ENCODE measurements around the gene SLC27A3.
"Not testable (repeated sequence)": the region's sequence is repeated elsewhere in the genome, so short reads cannot be mapped to it uniquely, and the experiment has no call there.

The SLC27A3 gene

GRCh38 chr1:153779781-153780541, 4.8 kb downstream of the SLC27A3 start:
- DNase-seq (ENCODE audit: low read depth in 2 of 2): no peak

- DNase-seq (ENCODE audit: low read depth in 2 of 2): no peak
These were observed 5.3 kb downstream of the SLC27A3 start for GRCh38 chr1:153780551-153780950.

GRCh38 chr1:153782648-153783047, 7.4 kb downstream of the SLC27A3 start:
- not testable (repeated sequence) for DNase-seq (ENCODE audit: low read depth in 2 of 2)

- DNase-seq (ENCODE audit: low read depth in 2 of 2): peak; percentile 77 to 87
These were observed 8.3 kb downstream of the SLC27A3 start for GRCh38 chr1:153783233-153784190.

- DNase-seq (ENCODE audit: low read depth in 2 of 2): no peak
These were observed 11.0 kb downstream of the SLC27A3 start for GRCh38 chr1:153786038-153786790.

- no peak for DNase-seq (ENCODE audit: low read depth in 2 of 2)
These were observed 14.3 kb downstream of the SLC27A3 start for GRCh38 chr1:153789478-153790034.

- DNase-seq (ENCODE audit: low read depth in 2 of 2): no peak
These were observed 15.2 kb downstream of the SLC27A3 start for GRCh38 chr1:153790313-153790965.

GRCh38 chr1:153790966-153791647, 15.9 kb downstream of the SLC27A3 start:
- DNase-seq (ENCODE audit: low read depth in 2 of 2): no peak

GRCh38 chr1:153791648-153792253, 16.5 kb downstream of the SLC27A3 start:
- DNase-seq (ENCODE audit: low read depth in 2 of 2): no peak

GRCh38 chr1:153792631-153793041, 17.4 kb downstream of the SLC27A3 start:
- no peak for DNase-seq (ENCODE audit: low read depth in 2 of 2)

- DNase-seq (ENCODE audit: low read depth in 2 of 2): no peak
These were observed 18.2 kb downstream of the SLC27A3 start for GRCh38 chr1:153793261-153793972.

GRCh38 chr1:153793973-153794615, 18.9 kb downstream of the SLC27A3 start:
- no peak for DNase-seq (ENCODE audit: low read depth in 2 of 2)

GRCh38 chr1:153794624-153795329, 19.6 kb downstream of the SLC27A3 start:
- no peak for DNase-seq (ENCODE audit: low read depth in 2 of 2)

- no peak for DNase-seq (ENCODE audit: low read depth in 2 of 2)
These were observed 20.2 kb downstream of the SLC27A3 start for GRCh38 chr1:153795330-153795837.

- no peak for DNase-seq (ENCODE audit: low read depth in 2 of 2)
These were observed 21.0 kb downstream of the SLC27A3 start for GRCh38 chr1:153795934-153796785.

- DNase-seq (ENCODE audit: low read depth in 2 of 2): peak; percentile 70 to 77
These were observed 21.8 kb downstream of the SLC27A3 start for GRCh38 chr1:153796786-153797659.

All from stimulated activated CD4-positive, alpha-beta T cell treated with anti-CD3 and anti-CD28 coated beads, Interleukin-1b, Interleukin-23, amount 100 ng/mL, for 1 hour (primary cell).